ENCODE measurements around the gene TRABD2B. TPM values are rescaled to one million over a fixed set of nuclear protein-coding genes. Genes with fewer than 3 reads are reported as not detected.

TRABD2B gene
- total and polyA plus RNA-seq, 2 of the 13 experiments (the other 11 are each of a cell fraction or from before 2014, with no cell fraction given), result 0.04 TPM; not detected in 1

DNA sequence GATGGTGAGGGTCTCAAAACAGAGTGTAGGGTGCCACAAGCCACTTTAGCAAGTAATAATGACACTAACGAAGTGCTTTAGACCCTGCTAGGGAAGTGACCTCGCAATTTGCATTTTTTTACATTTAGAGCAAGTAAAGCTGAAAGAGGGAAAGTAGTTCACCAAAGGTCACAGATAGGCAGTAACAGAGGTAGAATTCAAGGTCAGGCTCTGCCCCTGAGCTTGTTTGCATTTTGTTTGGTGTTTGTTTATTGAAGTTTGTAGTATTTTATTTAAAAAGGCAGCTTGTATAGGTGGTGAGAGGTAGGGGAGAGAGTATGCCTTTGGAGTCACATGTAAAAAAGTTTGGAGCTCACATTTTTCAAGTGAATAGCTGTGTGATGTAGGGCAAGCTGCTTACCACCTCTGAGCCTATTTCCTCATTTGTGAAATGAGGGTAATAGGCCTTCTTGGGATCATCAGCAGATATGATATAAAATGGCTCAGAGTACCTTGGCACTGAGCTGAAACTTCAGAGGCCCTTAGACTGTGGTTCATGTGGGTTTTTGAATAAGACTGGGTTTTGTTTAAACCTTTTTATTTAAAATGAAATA lies 142.5 kb downstream of the TRABD2B start (continued):
- TF ChIP-seq, protein P1, sequence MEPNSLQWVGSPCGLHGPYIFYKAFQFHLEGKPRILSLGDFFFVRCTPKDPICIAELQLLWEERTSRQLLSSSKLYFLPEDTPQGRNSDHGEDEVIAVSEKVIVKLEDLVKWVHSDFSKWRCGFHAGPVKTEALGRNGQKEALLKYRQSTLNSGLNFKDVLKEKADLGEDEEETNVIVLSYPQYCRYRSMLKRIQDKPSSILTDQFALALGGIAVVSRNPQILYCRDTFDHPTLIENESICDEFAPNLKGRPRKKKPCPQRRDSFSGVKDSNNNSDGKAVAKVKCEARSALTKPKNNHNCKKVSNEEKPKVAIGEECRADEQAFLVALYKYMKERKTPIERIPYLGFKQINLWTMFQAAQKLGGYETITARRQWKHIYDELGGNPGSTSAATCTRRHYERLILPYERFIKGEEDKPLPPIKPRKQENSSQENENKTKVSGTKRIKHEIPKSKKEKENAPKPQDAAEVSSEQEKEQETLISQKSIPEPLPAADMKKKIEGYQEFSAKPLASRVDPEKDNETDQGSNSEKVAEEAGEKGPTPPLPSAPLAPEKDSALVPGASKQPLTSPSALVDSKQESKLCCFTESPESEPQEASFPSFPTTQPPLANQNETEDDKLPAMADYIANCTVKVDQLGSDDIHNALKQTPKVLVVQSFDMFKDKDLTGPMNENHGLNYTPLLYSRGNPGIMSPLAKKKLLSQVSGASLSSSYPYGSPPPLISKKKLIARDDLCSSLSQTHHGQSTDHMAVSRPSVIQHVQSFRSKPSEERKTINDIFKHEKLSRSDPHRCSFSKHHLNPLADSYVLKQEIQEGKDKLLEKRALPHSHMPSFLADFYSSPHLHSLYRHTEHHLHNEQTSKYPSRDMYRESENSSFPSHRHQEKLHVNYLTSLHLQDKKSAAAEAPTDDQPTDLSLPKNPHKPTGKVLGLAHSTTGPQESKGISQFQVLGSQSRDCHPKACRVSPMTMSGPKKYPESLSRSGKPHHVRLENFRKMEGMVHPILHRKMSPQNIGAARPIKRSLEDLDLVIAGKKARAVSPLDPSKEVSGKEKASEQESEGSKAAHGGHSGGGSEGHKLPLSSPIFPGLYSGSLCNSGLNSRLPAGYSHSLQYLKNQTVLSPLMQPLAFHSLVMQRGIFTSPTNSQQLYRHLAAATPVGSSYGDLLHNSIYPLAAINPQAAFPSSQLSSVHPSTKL (CRISPR knock-in tag; IDR thresholded peaks at IDR 0.05), result 0 out of 2 replicates have a peak, but pooled peaks have one; percentile 20
- TF ChIP-seq NR2F6 (IDR thresholded peaks at IDR 0.05) (no peak; the same call in 1 of the 2 replicates), NR2F6 (CRISPR knock-in tag; IDR thresholded peaks at IDR 0.05) (peak; percentile 60; the same call in 1 of the 2 replicates), ZNF768 (CRISPR knock-in tag; IDR thresholded peaks at IDR 0.05) (peak; percentile 69; the same call in 1 of the 2 replicates), SOX13 (IDR thresholded peaks at IDR 0.05) (no peak), SOX13 (CRISPR knock-in tag; conservative IDR thresholded peaks at IDR 0.05 in 1 of 2, IDR thresholded peaks at IDR 0.05 in 1 of 2) (peak in 1 of 2 experiments; percentile 18; a peak in 1 of 4 replicates), TCF7L2 (IDR thresholded peaks at IDR 0.05; ENCODE audit: low read depth, low read length) (no peak), RARA (CRISPR knock-in tag; IDR thresholded peaks at IDR 0.05) (peak; percentile 66), HNF4A (CRISPR knock-in tag; IDR thresholded peaks at IDR 0.05) (peak; percentile 24; the same call in 1 of the 2 replicates)
- TF ChIP-seq, protein P2, sequence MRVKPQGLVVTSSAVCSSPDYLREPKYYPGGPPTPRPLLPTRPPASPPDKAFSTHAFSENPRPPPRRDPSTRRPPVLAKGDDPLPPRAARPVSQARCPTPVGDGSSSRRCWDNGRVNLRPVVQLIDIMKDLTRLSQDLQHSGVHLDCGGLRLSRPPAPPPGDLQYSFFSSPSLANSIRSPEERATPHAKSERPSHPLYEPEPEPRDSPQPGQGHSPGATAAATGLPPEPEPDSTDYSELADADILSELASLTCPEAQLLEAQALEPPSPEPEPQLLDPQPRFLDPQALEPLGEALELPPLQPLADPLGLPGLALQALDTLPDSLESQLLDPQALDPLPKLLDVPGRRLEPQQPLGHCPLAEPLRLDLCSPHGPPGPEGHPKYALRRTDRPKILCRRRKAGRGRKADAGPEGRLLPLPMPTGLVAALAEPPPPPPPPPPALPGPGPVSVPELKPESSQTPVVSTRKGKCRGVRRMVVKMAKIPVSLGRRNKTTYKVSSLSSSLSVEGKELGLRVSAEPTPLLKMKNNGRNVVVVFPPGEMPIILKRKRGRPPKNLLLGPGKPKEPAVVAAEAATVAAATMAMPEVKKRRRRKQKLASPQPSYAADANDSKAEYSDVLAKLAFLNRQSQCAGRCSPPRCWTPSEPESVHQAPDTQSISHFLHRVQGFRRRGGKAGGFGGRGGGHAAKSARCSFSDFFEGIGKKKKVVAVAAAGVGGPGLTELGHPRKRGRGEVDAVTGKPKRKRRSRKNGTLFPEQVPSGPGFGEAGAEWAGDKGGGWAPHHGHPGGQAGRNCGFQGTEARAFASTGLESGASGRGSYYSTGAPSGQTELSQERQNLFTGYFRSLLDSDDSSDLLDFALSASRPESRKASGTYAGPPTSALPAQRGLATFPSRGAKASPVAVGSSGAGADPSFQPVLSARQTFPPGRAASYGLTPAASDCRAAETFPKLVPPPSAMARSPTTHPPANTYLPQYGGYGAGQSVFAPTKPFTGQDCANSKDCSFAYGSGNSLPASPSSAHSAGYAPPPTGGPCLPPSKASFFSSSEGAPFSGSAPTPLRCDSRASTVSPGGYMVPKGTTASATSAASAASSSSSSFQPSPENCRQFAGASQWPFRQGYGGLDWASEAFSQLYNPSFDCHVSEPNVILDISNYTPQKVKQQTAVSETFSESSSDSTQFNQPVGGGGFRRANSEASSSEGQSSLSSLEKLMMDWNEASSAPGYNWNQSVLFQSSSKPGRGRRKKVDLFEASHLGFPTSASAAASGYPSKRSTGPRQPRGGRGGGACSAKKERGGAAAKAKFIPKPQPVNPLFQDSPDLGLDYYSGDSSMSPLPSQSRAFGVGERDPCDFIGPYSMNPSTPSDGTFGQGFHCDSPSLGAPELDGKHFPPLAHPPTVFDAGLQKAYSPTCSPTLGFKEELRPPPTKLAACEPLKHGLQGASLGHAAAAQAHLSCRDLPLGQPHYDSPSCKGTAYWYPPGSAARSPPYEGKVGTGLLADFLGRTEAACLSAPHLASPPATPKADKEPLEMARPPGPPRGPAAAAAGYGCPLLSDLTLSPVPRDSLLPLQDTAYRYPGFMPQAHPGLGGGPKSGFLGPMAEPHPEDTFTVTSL (CRISPR knock-in tag; IDR thresholded peaks at IDR 0.05; ENCODE audit: borderline replicate concordance), result 0 out of 2 replicates have a peak, but pooled peaks have one; percentile 21
- TF ChIP-seq, protein P3, sequence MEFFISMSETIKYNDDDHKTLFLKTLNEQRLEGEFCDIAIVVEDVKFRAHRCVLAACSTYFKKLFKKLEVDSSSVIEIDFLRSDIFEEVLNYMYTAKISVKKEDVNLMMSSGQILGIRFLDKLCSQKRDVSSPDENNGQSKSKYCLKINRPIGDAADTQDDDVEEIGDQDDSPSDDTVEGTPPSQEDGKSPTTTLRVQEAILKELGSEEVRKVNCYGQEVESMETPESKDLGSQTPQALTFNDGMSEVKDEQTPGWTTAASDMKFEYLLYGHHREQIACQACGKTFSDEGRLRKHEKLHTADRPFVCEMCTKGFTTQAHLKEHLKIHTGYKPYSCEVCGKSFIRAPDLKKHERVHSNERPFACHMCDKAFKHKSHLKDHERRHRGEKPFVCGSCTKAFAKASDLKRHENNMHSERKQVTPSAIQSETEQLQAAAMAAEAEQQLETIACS (CRISPR knock-in tag; IDR thresholded peaks at IDR 0.05), result no peak
- TF ChIP-seq, protein P4, sequence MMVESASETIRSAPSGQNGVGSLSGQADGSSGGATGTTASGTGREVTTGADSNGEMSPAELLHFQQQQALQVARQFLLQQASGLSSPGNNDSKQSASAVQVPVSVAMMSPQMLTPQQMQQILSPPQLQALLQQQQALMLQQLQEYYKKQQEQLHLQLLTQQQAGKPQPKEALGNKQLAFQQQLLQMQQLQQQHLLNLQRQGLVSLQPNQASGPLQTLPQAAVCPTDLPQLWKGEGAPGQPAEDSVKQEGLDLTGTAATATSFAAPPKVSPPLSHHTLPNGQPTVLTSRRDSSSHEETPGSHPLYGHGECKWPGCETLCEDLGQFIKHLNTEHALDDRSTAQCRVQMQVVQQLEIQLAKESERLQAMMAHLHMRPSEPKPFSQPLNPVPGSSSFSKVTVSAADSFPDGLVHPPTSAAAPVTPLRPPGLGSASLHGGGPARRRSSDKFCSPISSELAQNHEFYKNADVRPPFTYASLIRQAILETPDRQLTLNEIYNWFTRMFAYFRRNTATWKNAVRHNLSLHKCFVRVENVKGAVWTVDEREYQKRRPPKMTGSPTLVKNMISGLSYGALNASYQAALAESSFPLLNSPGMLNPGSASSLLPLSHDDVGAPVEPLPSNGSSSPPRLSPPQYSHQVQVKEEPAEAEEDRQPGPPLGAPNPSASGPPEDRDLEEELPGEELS (CRISPR knock-in tag; IDR thresholded peaks at IDR 0.05), result peak; percentile 80
- TF ChIP-seq, protein P5, sequence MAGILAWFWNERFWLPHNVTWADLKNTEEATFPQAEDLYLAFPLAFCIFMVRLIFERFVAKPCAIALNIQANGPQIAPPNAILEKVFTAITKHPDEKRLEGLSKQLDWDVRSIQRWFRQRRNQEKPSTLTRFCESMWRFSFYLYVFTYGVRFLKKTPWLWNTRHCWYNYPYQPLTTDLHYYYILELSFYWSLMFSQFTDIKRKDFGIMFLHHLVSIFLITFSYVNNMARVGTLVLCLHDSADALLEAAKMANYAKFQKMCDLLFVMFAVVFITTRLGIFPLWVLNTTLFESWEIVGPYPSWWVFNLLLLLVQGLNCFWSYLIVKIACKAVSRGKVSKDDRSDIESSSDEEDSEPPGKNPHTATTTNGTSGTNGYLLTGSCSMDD (CRISPR knock-in tag; IDR thresholded peaks at IDR 0.05), result no peak
